Mucosa of gallbladder (tissue), 1 donor: ENCODE data around the gene GPR132. TPM values are rescaled to one million over a fixed set of nuclear protein-coding genes. Genes with fewer than 3 reads are reported as not detected.
"Not testable (repeated sequence)": the region's sequence is repeated elsewhere in the genome, so short reads cannot be mapped to it uniquely, and the experiment has no call there.

ENCODE experiments used
- DNase-seq: peaks from one replicate; pipeline ENCODE4 v3.0.0-alpha.2; 2020; ENCODE audit warnings: low spot score
- total RNA-seq: library from RNA; stranded (reverse); gene quantifications from one replicate; pipeline ENCODE4 v1.2.1, GENCODE V29; 2021
- donor health status: DM: no; HTN: no; CAD: no.

Gene GPR132
- total RNA-seq, 1 donor from 2014 or later: 3.7 TPM

GRCh38 chr14:105041841-105042765 is 23.1 kb downstream of the GPR132 start:
- no peak for DNase-seq

GRCh38 chr14:105039458-105040205 is 25.6 kb downstream of the GPR132 start:
- no peak for DNase-seq

- DNase-seq: not testable (repeated sequence)
Measured at GRCh38 chr14:105035616-105036015, 29.6 kb downstream of the GPR132 start.

GRCh38 chr14:105034315-105035039 is 30.8 kb downstream of the GPR132 start:
- DNase-seq: no peak

GRCh38 chr14:105033412-105033900 is 31.8 kb downstream of the GPR132 start:
- not testable (repeated sequence) for DNase-seq

GRCh38 chr14:105032451-105032901 is 32.8 kb downstream of the GPR132 start:
- DNase-seq: not testable (repeated sequence)

- no peak for DNase-seq
Measured at GRCh38 chr14:105030836-105031396, 34.3 kb downstream of the GPR132 start.

GRCh38 chr14:105030194-105030593 is 35.0 kb downstream of the GPR132 start:
- no peak for DNase-seq

- no peak for DNase-seq
Measured at GRCh38 chr14:105029402-105029801, 35.8 kb downstream of the GPR132 start.

GRCh38 chr14:105028251-105028927 is 36.8 kb downstream of the GPR132 start:
- DNase-seq: no peak

- not testable (repeated sequence) for DNase-seq
Measured at GRCh38 chr14:105027718-105028117, 37.5 kb downstream of the GPR132 start.

- DNase-seq: no peak
Measured at GRCh38 chr14:105026802-105027563, 38.2 kb downstream of the GPR132 start.

- DNase-seq: no peak
Measured at GRCh38 chr14:105026033-105026785, 39.0 kb downstream of the GPR132 start.

- no peak for DNase-seq
Measured at GRCh38 chr14:105025429-105025828, 39.8 kb downstream of the GPR132 start.

- no peak for DNase-seq
Measured at GRCh38 chr14:105023791-105024480, 41.3 kb downstream of the GPR132 start.

GRCh38 chr14:105023144-105023543 is 42.1 kb downstream of the GPR132 start:
- no peak for DNase-seq

- DNase-seq: no peak
Measured at GRCh38 chr14:105022276-105022670, 43.0 kb downstream of the GPR132 start.

- DNase-seq: peak; percentile 36
Measured at GRCh38 chr14:105021656-105022275, 43.5 kb downstream of the GPR132 start.
